GM23338 (cell line): ENCODE measurements around the gene CLDN10. TPM values are rescaled to one million over a fixed set of nuclear protein-coding genes. Genes with fewer than 3 reads are reported as not detected.
A peak's percentile ranks its signal among the peaks of the same experiment; 100 is the strongest.

Experiments used
- ATAC-seq: fragments of 200-7000 bp; cut with Tn5 transposase; 3 replicates; pipeline ENCODE4 v1.9.1; 2020
- DNase-seq: peaks from one replicate; pipeline ENCODE4 v3.0.0-alpha.2; 2015; ENCODE audit warnings: low spot score
- H2AFZ ChIP-seq: fragments of 200-600 bp; sonication (generic); 2 replicates; pipeline ENCODE4 v1.8.0; 2016; ENCODE audit warnings: antibody characterized with exemption, mild to moderate bottlenecking, moderate library complexity
- H3F3A ChIP-seq: fragments of 200-600 bp; sonication (generic); replicated peaks from 2 replicates; pipeline ENCODE4 v1.8.0; 2017; ENCODE audit warnings: antibody characterized with exemption, mixed run types, low read depth
- H3K27ac ChIP-seq: fragments of 200-600 bp; sonication (generic); 2 replicates; pipeline ENCODE4 v1.6.1; 2016; ENCODE audit warnings: low read depth
- H3K27me3 ChIP-seq: fragments of 200-600 bp; sonication (generic); 2 replicates; pipeline ENCODE4 v1.8.0; 2016; ENCODE audit warnings: mild to moderate bottlenecking, mixed run types, moderate library complexity; ENCODE audit not compliant: insufficient read depth
- H3K36me3 ChIP-seq: fragments of 200-600 bp; sonication (generic); 2 replicates; pipeline ENCODE4 v1.8.0; 2016; ENCODE audit warnings: mild to moderate bottlenecking; ENCODE audit not compliant: insufficient read depth
- H3K4me1 ChIP-seq: fragments of 200-600 bp; sonication (generic); 2 replicates; pipeline ENCODE4 v1.8.0; 2016; ENCODE audit warnings: mild to moderate bottlenecking, moderate library complexity; ENCODE audit not compliant: insufficient read depth
- H3K4me2 ChIP-seq: fragments of 200-600 bp; sonication (generic); 2 replicates; pipeline ENCODE4 v1.7.1; 2017; ENCODE audit warnings: mixed run types
- H3K4me3 ChIP-seq: fragments of 200-600 bp; sonication (generic); 2 replicates; pipeline ENCODE4 v1.6.1; 2016; ENCODE audit warnings: mixed run types
- H3K79me2 ChIP-seq: fragments of 200-600 bp; sonication (generic); replicated peaks from 2 replicates; pipeline ENCODE4 v1.8.0; 2017; ENCODE audit warnings: mild to moderate bottlenecking; ENCODE audit not compliant: insufficient read depth
- H3K9me2 ChIP-seq: fragments of 200-600 bp; sonication (generic); 2 replicates; pipeline ENCODE4 v1.8.0; 2017; ENCODE audit not compliant: insufficient read depth
- H4K20me1 ChIP-seq: fragments of 200-600 bp; sonication (generic); replicated peaks from 2 replicates; pipeline ENCODE4 v1.8.0; 2017; ENCODE audit warnings: mild to moderate bottlenecking; ENCODE audit not compliant: insufficient read depth
- H3K27ac Mint-ChIP-seq: 2 replicates; pipeline ENCODE4 v1.8.0; 2020; ENCODE audit warnings: inconsistent platforms, mild to moderate bottlenecking, moderate library complexity, mixed read lengths
- H3K27me3 Mint-ChIP-seq: 3 replicates; pipeline ENCODE4 v1.8.0; 2022; ENCODE audit warnings: low read depth, mild to moderate bottlenecking, moderate library complexity, mixed read lengths, inconsistent platforms; ENCODE audit not compliant: insufficient read depth, poor library complexity
- H3K36me3 Mint-ChIP-seq: 3 replicates; pipeline ENCODE4 v1.8.0; 2021; ENCODE audit warnings: low read depth, mild to moderate bottlenecking, inconsistent platforms, moderate library complexity, mixed read lengths
- H3K4me1 Mint-ChIP-seq: 3 replicates; pipeline ENCODE4 v1.8.0; 2020; ENCODE audit warnings: mild to moderate bottlenecking, inconsistent platforms, mixed read lengths
- H3K4me3 Mint-ChIP-seq: 3 replicates; pipeline ENCODE4 v1.8.0; 2021; ENCODE audit warnings: moderate library complexity, mild to moderate bottlenecking, inconsistent platforms, mixed read lengths
- H3K9me3 Mint-ChIP-seq: 3 replicates; pipeline ENCODE4 v1.8.0; 2020; ENCODE audit warnings: moderate library complexity, mild to moderate bottlenecking, inconsistent platforms, mixed read lengths
- CREB1 ChIP-seq: fragments of 250-450 bp; sonication (Bioruptor Pico); IDR thresholded peaks from 2 replicates; pipeline ENCODE4 v1.5.0; 2020; ENCODE audit warnings: low read depth, mild to moderate bottlenecking, moderate library complexity
- CTCF ChIP-seq, 2 experiments: fragments of 200-600 bp in 1 of 2; sonication (generic) in 1 of 2; conservative IDR thresholded peaks; 2 replicates each; pipeline versions ENCODE4 v1.5.1 to v1.6.1; 2016 to 2017; ENCODE audit warnings: antibody characterized with exemption in 2 of 2, low read depth in 2 of 2, mild to moderate bottlenecking in 2 of 2, moderate library complexity in 1 of 2
- ETS1 ChIP-seq: IDR thresholded peaks from 2 replicates; pipeline ENCODE4 v1.6.1; 2016; ENCODE audit warnings: antibody characterized with exemption
- EZH2phosphoT487 ChIP-seq: fragments of 200-600 bp; sonication (generic); IDR thresholded peaks from one replicate; pipeline ENCODE4 v1.8.1; 2018; ENCODE audit warnings: antibody characterized with exemption; ENCODE audit not compliant: unreplicated experiment
- JUNB ChIP-seq: IDR thresholded peaks from one replicate; pipeline ENCODE4 v1.6.1; 2016; ENCODE audit warnings: antibody characterized with exemption; ENCODE audit not compliant: unreplicated experiment
- POLR2AphosphoS5 ChIP-seq: IDR thresholded peaks from 2 replicates; pipeline ENCODE4 v1.6.1; 2016; ENCODE audit warnings: antibody characterized with exemption, low read depth
- REST ChIP-seq: IDR thresholded peaks from one replicate; pipeline ENCODE4 v1.6.1; 2018; ENCODE audit warnings: antibody characterized with exemption; ENCODE audit not compliant: unreplicated experiment
- STAT1 ChIP-seq: IDR thresholded peaks from one replicate; pipeline ENCODE4 v1.6.1; 2016; ENCODE audit warnings: antibody characterized with exemption; ENCODE audit not compliant: unreplicated experiment
- ZNF114 ChIP-seq: fragments of 250-450 bp; sonication (Bioruptor Pico); IDR thresholded peaks from 2 replicates; pipeline ENCODE4 v1.5.0; 2020; ENCODE audit warnings: mild to moderate bottlenecking, moderate library complexity
- ZNF331 ChIP-seq: fragments of 250-450 bp; sonication (Bioruptor Pico); IDR thresholded peaks from 2 replicates; pipeline ENCODE4 v1.5.0; 2020; ENCODE audit warnings: low read depth, mild to moderate bottlenecking, moderate library complexity
- ZNF462 ChIP-seq: fragments of 250-450 bp; sonication (Bioruptor Pico); IDR thresholded peaks from 2 replicates; pipeline ENCODE4 v1.5.0; 2020; ENCODE audit warnings: mild to moderate bottlenecking, moderate library complexity
- polyA plus RNA-seq: library from polyadenylated mRNA; unstranded; fragments of >200 nt; fragmentation: Nextera tagmentation; extraction: Ambion mirVana; gene quantifications from 2 replicates; pipeline ENCODE4 v1.2.1, GENCODE V29; 2016
- total RNA-seq: library from RNA; depleted of rRNA; stranded (reverse); fragments of >200 nt; shearing (Covaris generic); gene quantifications from 2 replicates; pipeline ENCODE4 v1.2.3, GENCODE V29; 2014

CLDN10 gene
- total and polyA plus RNA-seq, 2 experiments from 2014 or later: 34.7 to 65.9 TPM

GRCh38 chr13:95508996-95509395, 43.5 kb upstream of the CLDN10 start (continued):
- TF ChIP-seq EZH2phosphoT487 (no peak), STAT1 (no peak)

GRCh38 chr13:95509521-95510310, 42.8 kb upstream of the CLDN10 start:
- no peaks in the 10 kb centered on the region for H3K36me3 ChIP-seq
- no peak overlapping the region for H3K4me3 ChIP-seq
- no peaks in the 10 kb centered on the region for H3F3A ChIP-seq
- H3K27me3 ChIP-seq: no peaks in the 10 kb centered on the region
- H4K20me1 ChIP-seq: no peaks in the 10 kb centered on the region
- TF ChIP-seq ZNF331: no peak
- TF ChIP-seq ZNF462 (CRISPR knock-in tag): no peak
- no peak for TF ChIP-seq CREB1 (CRISPR knock-in tag)
- TF ChIP-seq ZNF114 (CRISPR knock-in tag): no peak
- TF ChIP-seq EZH2phosphoT487: no peak
- TF ChIP-seq JUNB: no peak
- TF ChIP-seq POLR2AphosphoS5: no peak
- no peak for TF ChIP-seq ETS1
- TF ChIP-seq STAT1: no peak
- no peak for TF ChIP-seq REST
- TF ChIP-seq CTCF (conservative IDR thresholded peaks at IDR 0.05; ENCODE audit: low read depth in 2 of 2): no peak
- DNase-seq (no peak), ATAC-seq (no peak)
- H3K4me1 Mint-ChIP-seq: peaks cover 9% of the 10 kb centered on the region
- peaks cover 15% of the 10 kb centered on the region; the same call in 1 of the 2 replicates for H3K9me2 ChIP-seq
- no peak overlapping the region for H3K4me3 Mint-ChIP-seq
- peaks cover 3% of the 10 kb centered on the region for H3K27me3 Mint-ChIP-seq
- no peak overlapping the region for H3K27ac Mint-ChIP-seq
- H2AFZ ChIP-seq: peak overlapping the region; percentile 69
- H3K9me3 Mint-ChIP-seq: no peaks in the 10 kb centered on the region
- H3K36me3 Mint-ChIP-seq: no peaks in the 10 kb centered on the region
- peaks cover 9% of the 10 kb centered on the region; the same call in 1 of the 2 replicates for H3K4me1 ChIP-seq
- H3K4me2 ChIP-seq: no peak overlapping the region
- no peaks in the 10 kb centered on the region for H3K79me2 ChIP-seq
- no peak overlapping the region for H3K27ac ChIP-seq
